Measurements from ENCODE around the gene CORO1C.

The CORO1C gene

DNA sequence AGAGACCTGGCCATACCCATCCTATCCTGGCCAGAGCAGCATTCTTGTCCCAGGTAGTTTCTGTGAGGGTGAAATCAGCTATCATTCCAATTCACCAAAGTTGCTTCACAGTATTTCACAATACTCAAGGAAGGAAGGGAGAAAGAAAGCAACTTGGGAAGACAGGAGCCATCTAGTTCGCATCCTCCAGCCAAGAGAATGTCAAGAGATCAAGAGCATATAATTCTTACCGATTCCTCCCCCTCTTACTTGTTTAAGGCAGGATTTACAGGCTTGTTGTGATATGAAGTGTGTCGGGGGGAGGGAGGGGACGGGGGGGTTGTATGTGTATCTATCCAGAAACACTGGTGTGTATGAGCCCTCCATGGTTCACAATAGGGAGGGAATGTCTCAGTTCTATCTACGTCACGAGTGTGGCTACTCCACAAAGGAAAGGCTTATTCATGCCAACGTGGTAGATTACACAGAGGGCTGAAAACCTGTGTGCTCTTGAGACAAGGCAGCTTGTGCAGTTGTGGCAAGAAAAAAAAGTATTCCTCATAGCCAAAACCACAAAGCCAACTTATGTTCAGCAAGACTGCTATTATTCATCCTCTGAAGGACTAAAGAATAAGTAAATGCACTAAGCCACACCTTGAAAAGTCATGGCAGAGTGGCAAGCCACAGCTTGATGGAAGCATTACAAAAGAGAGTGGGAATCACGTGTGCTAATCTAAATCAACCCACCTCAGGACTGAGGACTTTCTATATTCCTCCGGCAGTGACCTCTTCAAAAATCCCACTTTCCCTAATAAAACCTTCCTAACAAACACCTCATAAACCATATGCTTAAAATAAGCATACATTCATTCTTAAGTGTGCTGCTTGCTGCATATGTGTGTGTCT, 35.0 kb downstream of the CORO1C start:
- no peak for DNase-seq

DNA sequence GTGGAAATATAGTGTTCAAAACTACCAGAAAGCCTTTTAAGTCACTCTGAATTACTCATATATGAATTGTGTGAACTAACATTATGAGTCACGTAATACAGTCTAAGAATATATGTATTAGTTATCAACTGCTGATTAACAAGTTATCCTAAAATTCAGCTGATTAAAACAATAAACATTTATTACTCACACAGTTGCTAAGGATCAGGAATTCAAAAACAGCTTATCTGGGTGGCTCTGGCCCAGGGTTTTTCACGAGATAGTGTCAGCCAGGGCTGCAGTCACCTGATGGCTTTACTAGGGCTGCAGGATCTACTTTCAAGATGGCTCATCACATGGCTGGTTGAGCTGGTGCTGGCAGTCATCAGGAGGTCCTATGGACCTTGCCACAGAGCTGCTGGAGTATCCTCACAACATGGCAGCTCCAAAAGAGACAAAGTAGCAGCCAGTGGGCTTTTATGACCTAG, 36.5 kb downstream of the CORO1C start:
- no peak for DNase-seq

DNA sequence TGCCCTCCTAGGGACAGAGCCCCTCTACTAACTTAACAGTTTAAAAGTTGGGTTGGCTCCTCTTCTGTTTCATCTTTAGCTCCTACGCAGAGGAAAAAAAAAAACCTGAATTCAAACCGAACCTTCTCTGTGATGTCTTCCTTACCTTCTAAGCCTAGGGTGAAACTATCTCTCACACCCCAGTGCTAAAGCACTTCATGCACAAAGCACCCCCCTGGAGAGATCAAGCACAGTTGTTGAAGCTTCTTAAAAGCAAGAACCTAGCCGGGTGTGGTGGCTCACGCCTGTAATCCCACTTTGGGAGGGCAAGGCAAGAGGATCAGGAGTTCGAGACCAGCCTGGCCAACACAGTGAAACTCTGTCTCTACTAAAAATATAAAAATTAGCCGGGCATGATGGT, 37.6 kb downstream of the CORO1C start:
- no peak for DNase-seq

DNA sequence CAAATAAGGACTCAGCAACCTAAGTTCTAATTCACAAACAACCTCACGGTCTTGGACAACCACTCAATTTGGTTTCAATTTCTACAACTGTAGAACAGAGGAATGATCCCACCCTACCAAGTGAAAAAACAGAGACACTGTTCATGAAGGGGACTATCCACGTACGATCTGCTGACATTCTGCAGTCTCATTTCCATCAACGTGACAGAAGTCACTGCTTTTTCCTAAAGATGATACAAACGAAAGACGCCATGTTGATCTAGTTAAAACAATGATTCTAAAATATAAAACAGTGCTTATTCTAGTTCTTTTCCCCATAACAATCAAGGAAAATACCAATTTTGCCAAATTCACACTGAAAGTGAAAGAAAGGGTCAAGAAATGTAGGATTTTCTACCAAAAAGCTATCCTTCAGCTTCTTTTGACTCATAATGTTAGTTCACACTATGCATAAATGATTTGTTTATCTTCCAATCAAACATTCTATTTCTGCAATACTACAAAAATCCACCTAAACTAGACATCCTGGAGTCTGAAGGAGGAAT, 38.1 kb downstream of the CORO1C start:
- no peak for DNase-seq

DNA sequence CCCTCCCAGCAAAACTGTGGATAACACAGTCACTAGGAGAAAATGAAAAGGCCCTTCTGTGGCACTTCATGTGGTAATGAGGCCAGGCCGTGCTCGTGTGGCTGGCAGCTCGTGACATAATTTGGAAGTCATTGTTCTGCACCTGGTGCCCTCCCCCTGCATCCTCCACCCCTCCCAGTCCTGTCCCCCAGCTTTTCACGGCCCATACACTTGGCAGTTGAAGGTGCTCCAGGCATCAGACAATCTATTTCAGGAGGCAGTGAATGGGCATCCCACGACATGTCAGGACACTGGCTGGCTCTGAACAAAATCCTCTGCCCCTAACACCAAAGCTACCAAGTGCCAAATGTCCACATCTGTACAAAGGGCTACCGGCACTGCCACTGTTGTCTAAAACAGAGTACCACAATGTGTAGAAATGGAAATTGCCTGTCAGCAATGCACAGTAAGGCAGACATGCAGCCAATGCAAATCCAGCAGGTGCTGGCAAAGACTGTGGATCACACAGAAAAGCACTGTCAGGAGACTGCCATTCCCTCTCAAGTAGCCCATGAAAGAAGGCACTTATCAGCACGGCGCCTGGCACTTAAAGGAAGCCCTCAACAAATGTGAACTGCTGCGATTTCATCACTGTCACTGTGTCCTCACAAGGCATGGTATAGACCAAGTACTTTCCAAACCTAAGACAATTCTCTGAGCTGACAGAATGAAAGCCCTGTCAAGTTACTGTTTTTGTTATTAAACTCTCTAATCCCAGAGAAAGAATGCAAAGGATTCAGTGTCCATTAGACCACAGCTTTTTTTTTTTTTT, 39.1 kb downstream of the CORO1C start:
- no peak for DNase-seq

DNA sequence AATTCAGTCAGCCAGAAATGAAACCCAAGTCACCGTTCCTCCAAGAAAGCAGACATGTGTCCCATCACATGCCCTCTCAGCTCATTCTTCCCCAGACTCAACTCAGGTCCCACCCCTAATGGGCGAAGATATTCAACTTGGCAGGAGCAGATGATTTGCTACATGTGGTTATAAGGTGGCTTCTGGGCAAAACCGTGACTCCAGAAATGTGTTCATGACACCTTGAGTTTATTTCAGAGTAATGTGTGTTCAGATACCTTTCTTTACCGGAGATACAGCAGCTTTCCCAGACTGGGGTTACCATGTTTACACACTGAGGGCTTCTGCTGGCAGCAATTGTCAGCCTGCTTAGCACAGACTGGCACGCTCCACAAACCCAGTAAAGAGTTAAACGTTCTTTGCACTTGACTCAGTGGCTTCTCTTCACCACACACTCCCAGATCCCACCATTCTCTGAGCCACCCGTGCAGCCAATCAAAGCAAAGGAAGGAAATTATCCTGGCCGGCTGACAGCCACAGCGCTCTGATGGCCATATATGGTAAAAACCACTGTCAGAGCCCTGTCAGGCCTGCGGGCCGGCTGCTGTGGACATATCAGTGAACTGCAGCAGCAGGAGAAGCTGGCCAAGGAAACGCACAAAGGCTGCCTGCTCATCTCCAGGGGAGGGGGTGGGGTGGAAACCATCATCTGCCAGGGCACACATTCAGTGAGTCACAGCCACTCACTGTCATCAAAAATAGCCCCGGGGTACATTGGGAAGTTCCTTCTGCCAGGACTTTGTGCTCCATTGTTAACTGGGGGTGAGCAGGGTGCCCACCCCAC, 39.9 kb downstream of the CORO1C start:
- DNase-seq: peak; percentile 69

DNA sequence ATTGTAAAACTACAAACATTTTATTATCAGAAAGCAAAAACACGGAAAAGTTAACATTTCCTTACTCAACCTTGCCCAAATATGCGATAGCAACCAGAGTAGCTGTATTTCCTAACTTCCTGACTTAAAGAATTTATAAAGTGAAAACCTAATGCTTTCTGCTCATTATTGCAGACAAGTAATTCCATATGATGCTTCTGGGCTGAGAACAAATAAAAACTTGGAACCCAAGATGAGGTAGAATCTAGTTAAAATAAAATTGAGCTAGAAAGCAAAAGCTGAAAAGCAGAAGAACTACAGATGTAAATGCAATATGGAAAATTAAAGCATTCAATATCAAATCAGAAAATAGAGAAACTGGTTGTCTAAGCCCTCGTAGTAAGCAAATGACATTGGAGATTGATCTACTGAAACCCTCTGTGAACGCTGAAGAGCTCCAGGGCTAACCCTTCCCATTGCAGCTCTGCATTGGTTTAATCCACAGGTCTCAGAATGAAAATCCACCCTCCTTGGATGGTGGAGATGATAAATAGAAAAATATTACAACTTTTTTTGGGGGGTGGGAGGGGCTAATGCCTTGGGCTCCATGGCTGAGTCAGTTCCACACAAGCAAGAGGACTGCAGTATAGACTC, 40.7 kb downstream of the CORO1C start:
- DNase-seq: no peak

DNA sequence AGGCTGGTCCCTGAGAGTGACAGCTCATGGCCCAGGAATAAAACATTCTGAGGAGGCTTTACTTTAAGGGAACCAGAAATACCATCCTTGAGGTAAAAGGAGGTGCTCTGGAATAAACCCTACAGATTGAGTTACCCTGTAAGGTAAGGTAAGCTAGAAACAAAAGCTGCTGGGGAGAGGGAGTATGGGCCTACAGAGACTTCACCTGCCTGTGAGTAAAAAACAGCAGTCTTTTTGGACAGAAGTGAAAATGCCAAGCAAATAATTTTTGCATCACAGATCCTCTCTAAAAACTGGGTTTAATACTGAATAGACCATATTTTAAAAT, 41.2 kb downstream of the CORO1C start:
- DNase-seq: no peak

DNA sequence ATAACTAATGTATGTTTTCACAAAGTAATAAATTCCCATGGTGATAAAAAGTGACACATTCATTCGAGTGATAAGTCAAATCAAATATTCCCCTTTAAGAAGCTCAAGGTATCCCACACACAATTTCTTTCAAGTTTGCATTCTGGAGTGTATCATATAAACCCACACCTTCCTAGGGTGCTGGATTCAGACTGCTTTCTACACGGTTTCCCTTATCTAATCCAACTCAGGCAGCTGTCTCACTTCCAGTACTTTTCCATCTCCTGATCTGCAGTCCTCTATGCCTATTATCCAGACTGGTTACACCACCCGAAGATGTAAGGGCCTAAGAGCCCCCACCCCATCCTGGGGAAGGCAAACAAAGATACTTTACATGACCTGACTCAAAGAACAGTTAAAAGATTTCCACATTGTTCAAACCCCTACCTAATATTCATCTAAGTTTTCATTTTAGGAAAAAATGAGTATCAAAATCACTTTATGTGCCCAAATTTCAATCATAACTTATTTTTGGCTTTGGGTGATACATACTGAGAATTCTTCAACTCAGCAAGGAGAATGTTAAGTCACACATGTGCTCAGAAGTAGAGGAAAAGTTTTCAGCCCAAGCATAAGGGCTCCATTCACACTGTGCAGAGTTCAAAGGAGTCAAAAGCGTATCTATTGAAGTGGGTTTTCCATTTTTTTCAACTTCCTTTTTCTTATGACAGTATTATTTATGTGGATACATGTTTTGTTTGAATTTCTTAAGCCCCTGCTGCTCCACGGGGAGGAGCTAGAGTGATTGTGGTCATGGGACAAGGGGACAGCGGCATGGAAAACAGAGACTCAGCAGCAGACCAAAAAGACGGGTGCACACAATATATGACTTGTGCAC, 41.8 kb downstream of the CORO1C start:
- peak; percentile 44 for DNase-seq

DNA sequence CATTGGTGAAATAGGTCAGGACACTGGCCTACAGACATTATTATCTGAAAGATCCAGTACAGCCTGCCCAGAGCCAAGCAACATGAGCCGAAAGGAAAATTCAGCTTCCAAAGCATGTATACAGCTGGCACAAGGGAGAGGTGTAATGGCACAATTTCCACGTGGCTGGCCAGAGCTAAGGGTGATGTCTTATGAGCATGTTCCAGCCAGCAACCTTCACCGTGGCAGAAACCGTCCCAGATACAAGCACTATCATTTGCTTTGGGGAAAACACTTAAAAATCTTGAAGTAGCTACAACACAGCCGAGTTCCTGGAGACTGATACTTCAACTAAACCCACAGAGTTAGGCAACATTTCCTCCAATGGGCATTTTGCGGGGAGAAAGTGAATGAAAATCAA, 44.5 kb downstream of the CORO1C start:
- no peak for DNase-seq

DNA sequence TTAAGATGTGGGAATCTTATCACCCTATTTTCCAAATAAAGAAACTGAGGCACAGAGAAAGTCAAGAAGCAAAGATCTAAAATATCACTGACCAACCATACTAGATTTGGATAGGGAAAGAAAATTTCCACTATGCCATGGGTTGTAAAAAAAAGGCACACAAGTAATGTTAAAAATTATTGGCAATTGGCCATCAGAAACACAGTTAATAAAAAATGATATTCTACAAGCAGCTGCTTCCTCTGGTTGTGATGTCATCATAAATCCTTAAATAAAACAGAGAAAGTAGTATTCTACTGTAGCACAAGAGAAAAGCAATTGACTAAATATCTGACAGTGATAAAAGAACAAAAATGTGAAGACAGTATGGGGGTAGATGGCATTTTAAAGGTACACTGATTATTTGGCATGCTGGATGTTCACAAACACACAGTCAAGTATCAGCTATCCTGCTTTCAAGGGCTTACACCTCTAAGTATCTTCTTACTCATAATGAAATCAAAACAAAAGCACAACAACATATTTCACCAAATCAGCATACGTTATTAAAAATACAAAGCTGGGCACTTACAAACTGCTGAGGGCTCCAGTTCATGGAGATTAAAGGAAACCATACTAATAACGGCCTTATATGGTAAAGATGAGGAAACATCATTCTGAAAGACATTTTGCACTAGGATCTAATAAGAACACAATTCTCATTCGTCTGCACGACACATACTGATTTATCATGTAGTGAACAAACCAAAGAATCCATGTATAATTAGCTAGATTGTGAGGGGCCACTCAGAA, 45.7 kb downstream of the CORO1C start:
- no peak for DNase-seq

DNA sequence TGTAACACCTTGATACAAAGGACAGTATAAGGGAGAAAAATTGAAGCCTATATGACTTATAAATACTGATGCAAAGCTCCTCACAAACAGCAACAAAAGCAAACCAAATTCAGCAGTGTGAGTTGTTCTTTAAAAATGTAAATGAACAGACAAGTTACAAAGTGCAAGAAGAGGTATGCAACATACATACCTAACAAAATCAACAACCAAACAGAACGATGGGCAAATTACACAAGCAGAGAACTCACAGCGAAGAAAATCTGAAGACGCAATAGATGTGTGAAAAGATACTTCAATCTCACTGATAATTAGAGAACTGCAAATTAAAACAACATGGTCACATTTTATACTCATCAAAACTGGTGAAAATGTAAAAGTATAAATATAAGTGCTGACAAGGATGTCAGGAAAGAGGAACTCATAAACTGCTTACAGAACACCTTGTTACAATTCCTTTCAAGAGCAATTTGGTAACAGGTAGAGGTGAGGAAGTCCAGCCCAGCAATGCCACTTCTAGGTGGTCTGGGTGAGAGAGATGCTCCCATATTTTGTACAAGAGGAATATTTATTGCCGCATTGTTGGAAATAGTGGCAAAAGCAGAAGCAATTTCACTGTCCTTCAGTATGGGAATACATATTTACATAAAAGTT, 47.3 kb downstream of the CORO1C start:
- DNase-seq: no peak

DNA sequence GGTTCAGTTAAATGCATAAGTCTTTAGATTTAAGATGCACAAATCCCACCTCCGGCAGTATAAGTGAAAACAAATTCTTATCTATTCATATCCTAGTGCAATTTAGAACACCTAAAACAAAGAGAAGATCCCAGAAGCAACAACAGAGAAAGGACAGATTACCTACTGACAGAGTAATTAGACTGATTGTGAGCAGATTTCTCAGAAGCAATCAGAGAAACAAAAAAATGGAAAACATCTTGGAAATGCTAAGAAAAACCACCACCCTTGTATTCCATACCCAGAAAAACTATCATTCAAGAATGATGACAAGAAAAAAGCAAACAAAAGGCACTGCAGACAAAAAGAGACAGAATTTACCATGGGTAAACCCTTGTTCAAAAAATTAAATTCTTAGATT, 50.0 kb downstream of the CORO1C start:
- no peak for DNase-seq

DNA sequence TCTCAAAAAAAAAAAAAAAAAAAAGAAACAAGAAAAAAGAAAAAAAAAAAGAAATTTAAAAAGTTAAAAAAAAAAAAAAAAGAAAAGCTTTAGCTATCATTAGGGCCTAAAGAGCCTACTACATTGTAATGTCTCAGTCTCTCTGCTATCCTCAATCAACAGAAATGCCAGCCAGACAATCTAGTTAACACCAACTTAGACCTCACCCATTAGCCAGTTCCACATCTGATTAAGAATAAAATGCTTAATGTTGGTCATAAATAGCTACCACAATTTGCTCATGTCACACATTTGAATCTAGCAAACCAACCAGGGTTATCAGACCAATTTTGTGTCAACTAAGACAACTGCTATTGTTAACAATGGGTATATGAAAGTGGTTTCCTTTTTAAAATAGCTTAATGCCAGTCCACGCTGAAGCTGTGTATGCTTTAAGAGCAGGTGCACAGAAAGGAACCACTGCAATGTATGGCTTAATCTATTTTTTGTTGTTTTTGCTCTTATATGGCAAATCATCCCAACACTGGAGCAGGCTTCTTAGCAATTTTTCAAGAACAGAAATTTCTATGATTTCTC, 52.1 kb downstream of the CORO1C start:
- no peak for DNase-seq

DNA sequence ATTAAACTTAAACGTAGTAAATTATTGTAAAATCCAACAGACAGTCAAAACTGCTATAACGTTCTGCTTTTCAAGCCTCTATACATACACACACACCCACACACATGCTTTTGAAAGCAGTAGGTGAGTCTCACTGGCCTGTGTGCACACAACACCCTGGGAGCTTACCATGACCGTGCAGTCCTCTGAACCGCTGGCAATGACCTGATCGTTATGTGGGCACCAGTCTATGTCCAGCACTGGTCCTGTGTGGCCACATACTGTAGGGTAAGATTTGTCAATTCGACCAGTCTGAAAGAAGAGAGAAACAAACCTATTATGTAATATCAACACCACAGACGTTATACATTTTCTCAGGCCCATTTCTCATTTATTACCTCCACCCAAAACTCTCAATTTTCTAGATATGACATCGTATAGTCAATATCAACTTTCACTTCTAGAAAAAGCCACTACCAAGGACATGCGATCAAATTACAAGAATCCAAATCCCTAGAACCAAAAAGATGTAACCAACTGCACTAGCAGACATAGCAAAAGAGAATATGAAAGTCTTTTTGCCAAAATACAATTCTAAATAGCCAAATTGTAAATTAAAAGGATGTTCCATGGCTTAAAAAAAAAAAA, 53.1 kb downstream of the CORO1C start:
- no peak for DNase-seq

DNA sequence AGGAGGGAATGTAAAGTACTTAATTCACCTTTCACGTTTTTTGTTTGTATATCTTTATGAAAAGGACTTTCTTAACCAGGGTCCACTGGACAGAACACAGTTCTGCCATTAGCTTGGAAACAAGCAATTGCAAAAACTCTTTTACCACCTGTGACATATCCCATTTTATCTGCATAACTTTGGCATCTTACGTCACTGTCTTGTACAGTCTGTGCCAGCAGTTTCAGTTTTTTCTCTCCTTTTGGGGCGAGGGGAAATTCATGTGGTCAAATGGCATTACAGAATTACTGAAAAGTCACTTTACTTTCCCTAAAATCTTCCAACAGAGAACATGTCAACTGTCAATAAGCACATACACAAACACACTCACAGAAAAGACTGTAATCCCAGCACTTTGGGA, 53.9 kb downstream of the CORO1C start:
- DNase-seq: no peak

DNA sequence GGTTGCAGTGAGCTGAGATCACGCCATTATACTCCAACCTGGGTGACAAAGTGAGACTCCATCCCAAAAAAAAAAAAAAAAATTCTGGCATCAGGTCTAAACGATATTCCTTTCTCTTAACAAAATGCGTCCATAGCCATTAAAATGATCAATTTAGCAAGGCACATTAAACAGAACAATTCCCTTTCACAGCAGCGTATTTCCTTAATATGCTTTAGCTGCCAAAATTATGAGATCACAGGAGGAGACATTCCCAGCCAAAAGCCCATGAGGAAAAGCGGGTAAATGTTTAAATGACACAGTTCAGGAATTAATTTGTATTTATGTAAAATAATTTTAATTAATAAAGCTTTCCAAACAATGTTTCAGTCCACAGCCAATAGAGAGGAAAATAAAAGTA, 54.6 kb downstream of the CORO1C start:
- no peak for DNase-seq

DNA sequence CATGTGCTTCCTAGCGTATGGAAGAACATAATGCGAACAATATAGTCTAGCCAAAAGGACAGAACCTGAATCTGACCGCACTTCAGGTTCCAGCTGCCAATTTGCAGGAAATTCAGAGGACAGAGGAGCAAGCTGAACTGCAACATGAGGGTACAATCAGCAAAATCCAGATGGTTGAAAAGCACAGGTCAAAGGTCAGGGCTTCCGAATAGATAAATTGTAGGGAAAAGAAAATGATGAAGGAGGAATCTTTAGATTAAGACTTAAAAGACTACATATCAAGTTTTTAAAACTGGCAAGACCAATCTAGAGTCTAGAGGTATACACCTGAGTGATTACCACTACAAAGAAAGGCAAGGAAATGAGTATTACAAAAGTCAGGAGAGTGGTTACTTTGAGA, 55.5 kb downstream of the CORO1C start:
- no peak for DNase-seq

DNA sequence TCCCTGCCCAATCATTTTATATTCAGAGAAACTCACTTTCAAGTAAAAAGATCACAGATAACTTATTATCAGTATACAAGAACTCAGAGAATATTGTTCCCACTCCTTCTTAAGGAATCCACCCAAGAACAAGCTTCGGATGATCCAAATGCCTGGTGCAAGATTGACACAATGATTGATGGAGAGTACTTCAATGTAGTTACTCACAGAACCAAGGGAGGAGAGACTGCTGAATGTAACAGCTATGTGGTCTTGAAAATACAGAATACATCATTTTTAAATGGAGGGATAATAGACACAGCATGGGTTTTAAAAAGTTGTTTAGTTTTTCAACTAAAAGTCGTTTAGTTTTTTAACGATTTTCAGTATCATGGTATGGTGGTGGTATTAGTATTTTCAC, 59.3 kb downstream of the CORO1C start:
- no peak for DNase-seq
